Measurements from ENCODE around the gene SMLR1.

The SMLR1 gene

DNA sequence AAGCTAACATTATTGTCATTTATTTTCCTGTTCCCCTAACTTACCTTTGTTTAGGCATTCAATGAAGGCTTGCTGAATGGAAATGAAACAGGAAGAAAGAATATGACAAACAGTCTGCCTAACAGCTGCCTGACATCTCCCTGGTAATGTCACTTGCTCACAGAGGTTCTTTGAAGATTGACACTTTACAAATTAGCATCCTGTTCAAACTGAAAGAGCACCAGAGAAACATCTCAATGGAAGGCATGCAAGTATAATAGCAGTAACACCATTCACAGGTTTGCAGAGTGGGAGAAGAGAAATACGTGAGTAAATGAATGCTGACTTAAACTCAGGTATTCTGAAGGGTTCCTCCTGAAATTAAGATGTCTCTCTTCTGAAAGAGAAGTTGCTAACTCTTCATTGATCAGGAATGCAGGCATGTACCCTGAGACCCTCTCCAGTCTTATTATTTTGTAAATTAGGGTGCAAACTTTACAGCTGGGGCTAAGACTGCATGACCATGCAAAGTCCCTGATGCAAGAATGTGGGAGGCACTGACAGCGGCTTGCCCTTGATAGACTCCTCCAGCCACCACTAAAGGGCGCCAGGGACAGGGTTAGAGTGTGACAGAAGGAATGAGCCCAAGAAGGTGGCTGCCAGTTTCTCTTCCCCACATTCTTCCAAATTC lies 1.3 kb upstream of the SMLR1 start:
- no peak for DNase-seq

DNA sequence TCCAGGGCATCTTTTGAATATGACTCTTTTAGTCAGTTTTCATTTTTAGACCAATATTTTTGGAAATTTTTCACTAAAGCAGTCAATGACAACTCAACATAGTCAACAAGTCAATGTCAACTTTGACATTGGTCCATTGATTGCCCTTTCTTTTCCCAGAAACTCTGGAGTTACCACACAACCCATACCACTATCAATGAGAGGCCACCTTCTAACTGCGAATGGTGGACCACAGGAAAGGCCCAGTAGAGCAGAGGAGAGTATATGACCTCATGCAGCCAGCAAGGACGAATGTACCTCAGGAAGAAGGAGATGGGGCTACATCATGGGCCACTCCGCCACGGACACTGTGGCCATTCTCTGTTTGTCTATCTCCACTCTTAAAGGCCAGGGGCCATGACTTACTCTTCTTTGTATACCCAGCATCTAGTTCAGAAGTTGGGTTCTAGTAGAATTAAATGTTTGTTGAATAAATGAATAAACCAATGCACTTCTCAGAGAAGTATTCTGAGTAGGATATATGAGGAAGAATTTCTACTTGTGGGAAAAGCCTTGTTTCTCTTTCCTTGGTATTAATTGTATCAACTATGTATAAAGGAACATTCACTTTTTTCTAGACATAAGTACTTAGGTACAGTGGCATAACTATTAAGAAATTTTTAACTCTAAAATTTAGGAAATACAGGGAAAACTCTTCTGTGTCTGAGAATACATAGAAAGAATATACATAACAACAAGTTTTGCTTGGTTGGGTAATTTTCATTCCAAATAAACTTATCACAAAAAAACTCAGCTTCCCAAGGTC lies 562 bp upstream of the SMLR1 start:
- no peak for DNase-seq

DNA sequence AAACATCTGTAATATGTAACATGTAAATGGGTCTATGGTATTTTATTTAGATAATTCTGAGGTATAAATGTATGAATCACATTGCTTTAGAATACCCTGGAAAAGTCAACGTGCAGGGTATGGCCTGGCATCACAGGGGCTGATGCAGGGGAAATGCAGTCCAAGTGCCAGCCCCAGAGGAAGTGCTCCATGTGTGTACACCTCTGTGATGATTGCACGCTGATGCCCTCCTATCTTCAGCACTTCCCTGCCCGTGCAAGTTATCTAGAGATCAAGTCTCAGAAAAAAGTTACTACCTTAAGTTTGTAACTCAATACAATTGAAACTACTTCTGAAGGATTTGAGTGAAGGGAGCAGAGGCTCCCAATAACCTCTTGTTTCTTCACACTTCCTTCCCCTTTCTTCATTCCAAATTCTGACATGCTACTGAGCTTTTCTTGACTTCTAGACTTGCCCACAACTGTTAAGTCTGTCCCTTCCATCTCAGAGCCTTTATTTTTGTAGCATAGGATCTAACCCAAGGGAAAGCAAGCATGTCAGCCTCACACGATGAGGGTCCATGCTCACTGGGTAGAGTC lies 2.2 kb downstream of the SMLR1 start:
- DNase-seq, result no peak

DNA sequence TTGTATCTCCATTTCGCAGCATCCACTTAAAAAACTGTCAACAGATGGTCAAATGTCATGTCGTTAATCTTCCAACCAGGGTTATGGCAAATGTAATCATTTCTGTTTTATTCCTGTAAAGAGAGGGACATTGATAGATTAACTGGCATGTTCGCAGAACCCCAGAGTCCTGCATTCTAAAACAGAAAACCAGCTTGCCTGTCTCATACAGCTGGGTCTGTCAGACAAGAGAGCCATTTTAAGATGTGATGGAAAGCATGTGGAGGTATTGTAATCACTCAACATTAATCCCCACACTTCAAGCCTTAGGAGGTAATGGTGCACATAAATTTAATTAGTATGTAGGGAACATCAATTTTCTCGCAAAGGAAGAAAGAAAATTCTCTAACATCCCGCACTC lies 4.4 kb downstream of the SMLR1 start:
- DNase-seq, result no peak

DNA sequence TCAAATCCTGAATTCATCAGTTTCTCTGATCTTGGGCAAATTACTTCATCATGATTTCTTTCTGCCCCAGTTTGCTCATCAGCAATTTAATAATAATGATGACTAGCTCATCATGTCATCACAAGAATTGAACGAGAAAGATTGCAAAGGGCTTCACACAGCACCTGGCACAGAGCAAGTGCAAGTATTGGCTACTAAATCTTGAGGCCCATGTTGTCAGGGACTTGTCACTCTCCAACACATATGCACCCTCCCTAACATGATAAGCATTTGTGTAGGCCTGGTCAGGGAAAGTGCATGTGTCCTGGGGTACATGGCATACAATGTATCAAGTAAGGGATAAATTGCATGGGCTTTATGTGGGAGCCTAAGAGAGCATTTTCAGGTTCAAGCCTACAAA lies 6.4 kb downstream of the SMLR1 start:
- DNase-seq, result no peak

DNA sequence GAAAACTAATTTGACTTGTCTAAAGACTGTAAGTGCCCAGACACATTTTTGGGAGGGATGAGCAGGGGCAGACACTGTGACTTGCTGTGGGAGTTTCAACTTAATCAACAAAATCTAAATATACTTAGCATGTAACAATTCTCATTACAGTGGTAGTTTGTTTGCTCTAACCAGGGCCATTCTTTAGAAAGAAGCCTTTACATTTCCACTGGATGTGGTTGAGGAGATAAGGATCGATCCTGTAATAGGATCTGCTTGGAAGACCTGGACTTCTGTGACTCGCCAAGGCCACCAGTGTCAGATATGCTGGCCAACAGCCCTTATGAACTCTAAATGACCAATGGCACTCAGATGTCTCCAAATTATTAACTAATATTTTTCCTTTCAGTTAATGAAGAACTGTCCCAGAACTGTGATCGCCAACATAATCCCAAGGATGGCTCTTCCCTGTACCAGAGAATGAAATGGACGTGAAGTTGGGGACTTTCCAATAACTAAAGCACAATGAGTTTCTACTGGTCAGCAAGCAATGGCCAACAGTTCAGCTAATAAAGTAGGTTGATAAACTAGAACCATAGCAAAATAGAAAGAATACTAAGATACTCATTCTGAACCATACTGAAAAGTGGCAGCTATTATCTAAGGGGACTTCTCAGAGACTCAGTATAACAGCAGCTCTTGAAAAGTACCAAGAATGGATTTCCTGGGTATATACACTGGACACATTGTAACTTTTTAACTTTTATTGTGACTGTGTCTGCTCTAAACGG lies 7.5 kb downstream of the SMLR1 start:
- no peak for DNase-seq

DNA sequence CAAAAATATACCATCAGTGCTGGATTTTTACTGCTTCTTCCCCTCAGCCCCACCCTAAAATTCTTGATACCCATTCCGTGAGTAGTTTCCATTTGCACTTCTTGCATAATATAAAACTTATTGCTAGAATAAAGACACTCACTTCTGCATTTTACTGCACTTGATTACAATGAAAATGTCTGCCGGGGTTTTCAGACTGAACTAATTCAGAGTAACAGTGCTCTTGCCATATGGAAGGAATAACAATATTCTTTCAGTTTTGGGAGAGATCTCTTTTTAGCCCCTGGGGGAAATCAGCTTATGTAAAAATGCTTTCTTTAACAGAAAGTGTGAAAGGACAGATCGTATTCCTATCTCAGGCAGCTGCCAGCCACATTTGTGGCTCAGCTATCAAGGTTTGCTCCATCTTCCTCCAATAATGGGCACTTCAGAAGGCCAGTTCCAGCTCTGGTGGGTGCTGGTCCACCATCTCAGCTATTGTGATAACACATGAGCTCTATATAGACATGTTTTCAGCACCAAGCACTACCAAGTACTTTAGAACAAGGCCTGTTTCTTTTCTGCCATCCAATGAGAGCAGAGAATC lies 8.9 kb downstream of the SMLR1 start:
- DNase-seq, result no peak

DNA sequence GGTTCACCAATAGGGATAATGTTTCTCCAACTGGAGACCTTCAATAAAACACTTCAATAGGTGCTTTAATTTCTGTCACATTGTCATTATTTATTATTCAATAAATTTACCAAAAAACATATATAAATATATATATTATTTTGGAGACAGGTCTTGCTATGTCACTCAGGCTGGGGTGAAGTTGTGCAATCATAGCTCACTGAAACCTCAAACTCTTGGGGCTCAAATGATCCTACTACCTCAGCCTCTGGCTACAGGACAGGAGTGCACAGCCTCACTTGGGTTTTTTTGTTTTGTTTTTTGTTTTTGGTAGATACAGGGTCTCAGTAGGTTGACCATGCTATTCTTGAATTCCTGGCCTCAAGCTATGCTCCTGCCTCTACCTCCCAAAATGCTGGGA lies 9.9 kb downstream of the SMLR1 start:
- no peak for DNase-seq

DNA sequence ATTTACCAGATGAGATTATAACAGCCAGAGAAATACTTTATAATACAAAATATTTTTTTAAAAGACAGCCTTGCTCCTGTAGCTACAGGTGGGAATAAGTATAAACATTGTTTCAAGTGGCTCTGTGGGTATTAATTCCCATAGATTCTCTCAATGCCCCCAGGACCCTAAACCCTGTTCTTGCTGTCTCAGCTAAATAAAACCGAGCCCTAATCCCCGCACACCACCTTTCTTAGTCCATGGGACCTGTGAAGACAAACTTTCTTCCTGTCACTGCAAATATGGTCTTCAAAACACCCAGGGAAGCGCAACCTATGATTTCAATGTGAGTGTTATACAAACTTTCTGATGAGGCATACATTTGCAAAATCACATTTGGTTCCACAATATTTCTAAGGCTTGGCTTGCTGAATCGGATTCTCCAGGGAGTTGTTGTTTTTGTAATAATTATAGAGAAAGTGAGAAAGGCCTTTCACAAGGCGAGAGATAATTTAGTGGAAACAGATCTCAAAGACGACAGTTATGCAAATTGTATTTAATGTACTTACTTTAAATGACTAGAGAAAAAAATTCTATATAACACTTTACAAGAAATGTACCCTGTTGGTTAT lies 11.1 kb downstream of the SMLR1 start:
- no peak for DNase-seq

DNA sequence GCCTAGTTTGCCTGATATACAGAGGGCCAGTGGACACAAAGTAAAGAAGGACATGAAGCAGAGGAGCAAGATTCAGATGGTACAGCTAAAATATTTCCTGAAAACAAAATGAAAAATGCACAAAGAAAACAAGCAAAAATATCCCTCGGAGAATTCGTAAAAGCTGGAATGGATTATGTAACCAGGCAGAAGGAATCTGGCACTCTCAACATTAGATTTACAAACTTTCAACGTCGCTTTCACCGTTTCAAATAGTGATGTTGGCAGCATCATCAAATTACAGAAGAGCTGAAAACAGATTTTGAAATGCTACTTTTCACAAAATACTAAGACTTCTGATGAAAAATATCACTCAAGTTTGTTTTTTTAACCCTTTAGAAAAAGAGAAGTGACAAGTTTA lies 11.7 kb downstream of the SMLR1 start:
- no peak for DNase-seq

DNA sequence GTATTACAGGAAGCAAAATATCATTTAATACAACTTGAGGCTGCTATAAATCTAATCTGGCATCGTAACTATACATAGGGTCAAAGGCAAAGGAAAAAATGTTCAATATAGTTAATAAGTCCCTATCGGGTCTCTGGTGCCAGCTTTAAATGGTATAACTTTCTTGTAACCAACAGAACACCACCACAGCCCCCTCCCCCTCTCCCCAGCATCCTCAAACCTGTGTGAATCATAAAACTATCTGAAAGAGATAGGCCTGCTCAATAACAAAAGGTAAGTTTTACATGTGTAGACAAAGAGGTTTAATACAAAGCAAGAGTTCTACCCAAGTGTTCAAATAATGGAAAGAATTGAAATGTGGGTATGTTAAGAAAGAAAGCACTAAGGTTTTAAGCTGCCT lies 12.2 kb downstream of the SMLR1 start:
- no peak for DNase-seq

DNA sequence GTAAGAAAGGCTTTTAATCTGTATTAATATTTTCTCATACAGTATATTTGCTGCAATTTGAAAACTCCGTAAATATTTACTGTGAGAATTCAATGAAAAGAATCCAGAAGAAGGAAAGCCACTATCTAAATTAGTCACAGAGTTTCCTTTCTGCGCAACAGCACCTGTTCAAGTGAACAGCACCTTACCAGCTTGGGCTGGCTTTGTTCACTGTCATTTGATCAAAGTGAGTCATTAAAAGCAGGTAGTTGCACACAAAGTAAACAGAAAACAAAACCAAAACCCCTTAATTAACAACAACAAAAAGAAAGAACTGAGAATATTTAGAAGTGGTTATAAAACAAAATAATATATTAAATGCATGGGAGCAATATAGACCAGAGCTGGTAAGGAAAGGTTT lies 12.8 kb downstream of the SMLR1 start:
- no peak for DNase-seq

DNA sequence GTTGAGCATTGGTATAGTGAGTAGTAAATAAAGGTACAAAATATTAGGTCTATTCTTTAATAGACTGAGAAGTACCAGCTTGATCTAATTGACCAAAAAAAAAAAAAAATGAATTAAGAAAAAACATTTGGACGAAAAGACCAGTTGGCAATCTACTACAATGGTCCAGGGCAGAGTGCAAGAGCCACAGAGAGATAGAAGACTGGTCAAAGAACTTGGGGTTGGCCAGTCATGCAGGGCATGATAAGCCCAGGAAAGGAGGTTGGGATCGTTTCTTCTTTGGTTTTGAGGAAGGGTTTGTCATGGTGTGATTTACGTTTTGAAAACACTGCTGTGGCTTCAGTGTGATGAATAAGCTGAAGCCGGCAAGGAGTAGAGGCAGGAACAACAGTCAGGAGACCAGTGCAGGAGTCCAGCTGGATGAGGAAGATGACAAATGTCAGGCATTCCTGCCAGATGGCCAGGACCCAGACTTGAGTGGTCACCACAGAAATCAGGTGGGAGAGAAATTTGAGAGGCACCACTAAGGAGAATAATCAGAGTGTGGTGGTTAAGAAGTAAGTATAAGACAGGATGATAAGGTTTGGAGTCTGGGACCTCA lies 14.0 kb downstream of the SMLR1 start:
- no peak for DNase-seq

DNA sequence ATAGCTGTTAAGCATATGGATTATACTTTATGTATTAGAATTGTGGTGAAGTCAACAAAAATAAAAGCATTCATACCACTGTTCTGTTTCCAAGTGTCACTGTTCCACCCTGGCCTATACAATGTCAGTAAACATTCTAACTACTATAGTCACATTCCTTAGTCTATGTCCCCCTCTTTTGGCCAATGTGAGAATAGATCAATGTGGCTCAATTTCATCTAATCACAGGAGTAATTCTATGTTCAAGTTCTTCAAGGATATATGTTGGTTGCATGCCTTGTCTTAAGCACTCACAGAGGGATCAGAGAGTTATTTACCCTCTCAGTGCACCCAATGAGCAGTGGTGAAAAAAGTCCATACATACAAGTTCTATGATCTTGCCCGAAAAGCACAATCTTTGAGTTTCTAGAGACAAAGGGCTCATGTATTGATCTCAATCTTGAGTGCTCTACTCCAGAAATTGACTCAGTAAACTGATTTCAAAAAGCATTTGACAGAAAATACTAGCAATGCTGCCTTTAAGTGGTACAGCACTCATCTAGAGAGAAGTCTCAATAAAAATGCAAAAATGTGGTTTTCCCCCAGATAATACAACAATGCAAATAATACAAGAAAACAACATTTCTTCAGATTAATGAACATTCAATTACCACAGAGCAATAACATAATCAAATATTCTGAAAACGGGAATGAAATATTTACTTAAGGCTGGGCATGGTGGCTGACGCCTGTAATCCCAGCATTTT lies 16.5 kb downstream of the SMLR1 start:
- DNase-seq, result no peak

DNA sequence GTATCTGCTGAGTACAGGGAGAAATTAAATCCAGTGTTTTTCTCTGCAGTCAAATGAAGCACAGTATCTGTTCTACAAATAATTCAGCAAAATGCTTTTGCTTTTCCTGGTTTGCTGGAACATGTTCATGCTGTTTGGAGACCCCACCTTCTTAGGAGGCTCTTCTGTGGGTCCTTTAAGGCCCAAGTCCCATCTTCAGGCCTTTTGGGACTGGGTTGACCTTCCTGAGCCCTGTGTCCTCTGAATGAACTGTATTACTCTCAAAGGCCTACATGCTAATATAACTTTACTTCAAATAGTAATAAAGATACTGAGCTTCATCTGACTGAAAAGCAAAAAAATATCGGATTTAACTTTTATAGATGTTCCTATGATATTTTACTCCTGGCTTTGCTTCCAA lies 19.3 kb downstream of the SMLR1 start:
- DNase-seq, result no peak

DNA sequence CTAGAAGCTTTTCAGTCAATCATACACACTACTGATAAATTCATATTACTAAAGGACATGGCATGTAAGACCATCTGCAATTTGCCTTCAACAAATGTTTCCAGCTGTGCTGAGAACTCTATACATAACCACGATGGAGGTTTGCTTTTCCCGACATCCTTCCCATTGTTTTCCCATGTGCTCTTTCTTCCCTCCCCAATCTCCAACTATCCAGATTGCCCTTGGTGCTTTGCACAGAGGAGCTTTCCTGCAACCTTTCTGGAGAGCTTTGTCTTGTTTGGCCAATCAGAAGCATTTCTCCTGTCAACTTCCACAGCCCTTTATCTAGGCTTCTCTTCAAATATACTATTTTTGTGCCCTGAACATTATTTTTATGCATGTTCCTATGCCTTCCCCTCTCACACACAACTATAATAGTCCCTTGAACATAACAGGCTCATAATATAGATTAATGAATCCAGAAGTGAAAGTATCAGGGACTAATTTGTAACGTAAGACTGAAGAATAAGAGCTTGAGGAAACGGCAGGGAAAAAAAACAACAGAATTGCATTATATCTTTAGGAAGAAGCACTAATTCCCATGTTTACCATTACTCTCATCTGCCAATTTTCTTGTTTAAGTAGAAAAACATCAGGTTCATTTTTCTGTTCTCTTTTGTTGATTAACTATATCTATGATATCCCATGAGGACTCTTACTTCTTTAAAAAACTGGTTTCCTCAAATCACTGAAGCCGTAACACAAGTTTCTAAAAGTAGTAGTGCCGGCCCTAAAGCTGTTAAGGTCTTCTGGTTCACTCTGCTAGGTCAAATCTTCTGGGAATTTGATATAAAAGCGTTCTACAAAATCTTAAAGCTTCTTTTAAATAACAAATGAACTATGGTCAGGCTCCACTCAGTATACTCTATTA lies 20.1 kb downstream of the SMLR1 start:
- DNase-seq, result no peak

DNA sequence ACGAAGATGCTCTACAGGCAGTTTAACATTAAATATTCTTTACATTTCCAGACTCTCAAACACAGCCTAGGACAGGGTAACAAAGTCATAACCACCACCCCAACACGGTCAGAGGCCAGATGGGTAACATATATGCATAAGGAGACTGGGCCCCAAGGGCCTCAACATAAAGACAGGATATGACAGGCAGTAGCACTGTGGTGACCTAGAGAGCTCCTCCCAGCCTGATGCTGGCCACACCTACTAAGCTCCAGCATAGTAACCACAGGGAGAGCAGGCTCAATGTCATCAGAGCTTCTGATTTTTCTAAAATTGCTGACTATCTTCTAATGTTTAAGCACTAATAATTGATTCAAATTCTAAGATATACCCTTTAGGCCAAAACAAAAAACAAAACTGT lies 21.7 kb downstream of the SMLR1 start:
- no peak for DNase-seq

DNA sequence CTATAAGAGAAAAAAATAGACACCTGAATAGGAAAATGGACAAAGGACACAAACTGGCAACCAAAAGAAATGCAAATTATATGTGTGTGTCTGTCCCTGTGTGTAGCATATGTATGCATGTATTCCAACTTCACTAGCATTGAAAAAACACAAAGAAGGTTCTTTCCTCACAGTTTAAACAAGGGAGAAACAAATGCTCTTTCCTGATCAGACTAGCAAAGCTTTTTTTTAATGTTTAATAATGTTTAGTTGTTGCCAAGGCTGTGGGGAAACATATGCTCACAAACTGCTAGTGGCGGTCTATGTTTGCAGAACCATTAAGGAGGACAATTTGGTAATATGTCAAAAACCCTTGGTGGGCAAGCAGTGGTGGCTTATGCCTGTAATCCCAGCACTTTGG lies 22.4 kb downstream of the SMLR1 start:
- no peak for DNase-seq

DNA sequence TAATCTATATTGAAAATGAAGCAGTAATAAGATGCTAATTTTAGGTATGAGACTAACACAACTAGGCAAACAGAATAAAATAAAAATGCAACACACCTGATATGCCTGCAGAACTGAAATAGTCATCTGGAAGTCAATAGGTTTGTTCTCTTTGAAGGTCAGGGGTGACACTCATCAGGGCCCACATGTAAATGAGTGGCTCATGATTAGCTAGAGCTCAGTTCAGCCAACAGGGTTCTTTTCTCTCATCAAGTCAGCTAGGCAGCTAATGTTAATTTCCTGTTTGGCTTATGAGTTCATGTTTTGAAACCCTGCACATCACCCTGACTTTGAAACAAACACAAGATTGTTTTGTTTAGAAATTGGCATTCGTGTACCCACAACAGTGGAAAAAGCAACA lies 23.8 kb downstream of the SMLR1 start:
- DNase-seq, result no peak

DNA sequence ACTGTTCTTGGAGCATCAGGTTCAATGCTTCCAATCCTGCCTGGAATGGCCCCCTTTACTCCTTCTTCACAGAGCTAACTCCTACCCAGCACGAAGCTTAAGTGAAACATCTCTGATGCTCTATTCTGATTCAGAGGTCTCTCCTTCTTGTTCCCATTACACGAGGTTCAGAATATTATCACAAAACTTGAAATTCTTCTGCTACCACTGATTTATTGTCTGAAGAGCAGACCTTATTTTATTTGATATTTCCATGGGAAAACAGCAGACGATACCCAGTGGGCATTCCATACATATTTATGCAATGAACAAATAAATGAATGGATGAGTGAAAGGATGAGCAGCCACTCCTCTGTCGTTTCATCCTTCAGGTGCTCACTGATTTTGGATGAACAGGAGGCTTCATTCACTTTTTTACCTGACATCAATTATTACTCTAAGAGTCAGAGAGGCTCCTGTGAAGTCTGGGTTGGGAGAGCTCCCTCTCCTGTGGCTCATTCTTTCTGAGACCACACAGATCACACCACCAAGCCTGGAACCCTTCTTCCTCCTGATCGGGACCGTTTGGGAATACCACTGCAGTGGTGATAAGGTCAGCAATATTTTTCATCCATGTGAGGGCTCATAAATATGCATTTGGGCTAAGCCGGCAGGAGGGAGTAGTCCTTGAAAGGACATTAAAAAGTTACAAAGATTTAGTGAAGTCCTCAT lies 25.8 kb downstream of the SMLR1 start:
- DNase-seq, result no peak

Data from NCI-H2029 (cell line).